RPMI7951 (cell line): ENCODE data around the gene SMLR1. TPM values are rescaled to one million over a fixed set of nuclear protein-coding genes. Genes with fewer than 3 reads are reported as not detected.

Experiments used
- DNase-seq: peaks from one replicate; pipeline ENCODE4 v3.0.0-alpha.2; 2012; ENCODE audit warnings: low read depth
- total RNA-seq: library from RNA; depleted of rRNA; stranded (reverse); fragments of >200 nt; shearing (Covaris generic); gene quantifications from 2 replicates; pipeline ENCODE4 v1.2.3, GENCODE V29; 2014

The SMLR1 gene
- total RNA-seq, 1 experiment from 2014 or later = not detected

DNA sequence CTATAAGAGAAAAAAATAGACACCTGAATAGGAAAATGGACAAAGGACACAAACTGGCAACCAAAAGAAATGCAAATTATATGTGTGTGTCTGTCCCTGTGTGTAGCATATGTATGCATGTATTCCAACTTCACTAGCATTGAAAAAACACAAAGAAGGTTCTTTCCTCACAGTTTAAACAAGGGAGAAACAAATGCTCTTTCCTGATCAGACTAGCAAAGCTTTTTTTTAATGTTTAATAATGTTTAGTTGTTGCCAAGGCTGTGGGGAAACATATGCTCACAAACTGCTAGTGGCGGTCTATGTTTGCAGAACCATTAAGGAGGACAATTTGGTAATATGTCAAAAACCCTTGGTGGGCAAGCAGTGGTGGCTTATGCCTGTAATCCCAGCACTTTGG is 22.4 kb downstream of the SMLR1 start:
- no peak for DNase-seq

GRCh38 chr6:130851026-130851425 is 23.8 kb downstream of the SMLR1 start:
- DNase-seq = no peak

DNA sequence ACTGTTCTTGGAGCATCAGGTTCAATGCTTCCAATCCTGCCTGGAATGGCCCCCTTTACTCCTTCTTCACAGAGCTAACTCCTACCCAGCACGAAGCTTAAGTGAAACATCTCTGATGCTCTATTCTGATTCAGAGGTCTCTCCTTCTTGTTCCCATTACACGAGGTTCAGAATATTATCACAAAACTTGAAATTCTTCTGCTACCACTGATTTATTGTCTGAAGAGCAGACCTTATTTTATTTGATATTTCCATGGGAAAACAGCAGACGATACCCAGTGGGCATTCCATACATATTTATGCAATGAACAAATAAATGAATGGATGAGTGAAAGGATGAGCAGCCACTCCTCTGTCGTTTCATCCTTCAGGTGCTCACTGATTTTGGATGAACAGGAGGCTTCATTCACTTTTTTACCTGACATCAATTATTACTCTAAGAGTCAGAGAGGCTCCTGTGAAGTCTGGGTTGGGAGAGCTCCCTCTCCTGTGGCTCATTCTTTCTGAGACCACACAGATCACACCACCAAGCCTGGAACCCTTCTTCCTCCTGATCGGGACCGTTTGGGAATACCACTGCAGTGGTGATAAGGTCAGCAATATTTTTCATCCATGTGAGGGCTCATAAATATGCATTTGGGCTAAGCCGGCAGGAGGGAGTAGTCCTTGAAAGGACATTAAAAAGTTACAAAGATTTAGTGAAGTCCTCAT is 25.8 kb downstream of the SMLR1 start:
- no peak for DNase-seq

GRCh38 chr6:130853555-130854183 is 26.5 kb downstream of the SMLR1 start:
- no peak for DNase-seq

DNA sequence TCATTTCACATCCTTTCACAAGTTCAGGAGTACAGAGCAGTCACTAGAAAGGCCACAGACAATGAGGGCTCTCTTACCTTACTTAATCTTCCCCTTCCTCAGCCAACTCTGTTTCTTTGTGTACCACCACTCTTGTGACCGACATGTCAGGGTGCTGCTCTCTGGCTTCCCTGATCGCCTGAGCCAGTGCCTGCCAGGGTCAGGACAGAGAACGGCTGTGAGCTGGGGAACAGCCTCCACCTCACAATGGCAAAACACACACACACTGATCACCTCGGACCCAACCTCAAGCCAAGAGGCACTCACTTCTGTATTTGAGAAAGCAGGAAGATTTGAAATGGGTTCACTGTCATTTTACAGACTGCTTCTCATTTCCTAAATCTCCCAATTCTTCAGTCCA is 30.8 kb downstream of the SMLR1 start:
- no peak for DNase-seq

DNA sequence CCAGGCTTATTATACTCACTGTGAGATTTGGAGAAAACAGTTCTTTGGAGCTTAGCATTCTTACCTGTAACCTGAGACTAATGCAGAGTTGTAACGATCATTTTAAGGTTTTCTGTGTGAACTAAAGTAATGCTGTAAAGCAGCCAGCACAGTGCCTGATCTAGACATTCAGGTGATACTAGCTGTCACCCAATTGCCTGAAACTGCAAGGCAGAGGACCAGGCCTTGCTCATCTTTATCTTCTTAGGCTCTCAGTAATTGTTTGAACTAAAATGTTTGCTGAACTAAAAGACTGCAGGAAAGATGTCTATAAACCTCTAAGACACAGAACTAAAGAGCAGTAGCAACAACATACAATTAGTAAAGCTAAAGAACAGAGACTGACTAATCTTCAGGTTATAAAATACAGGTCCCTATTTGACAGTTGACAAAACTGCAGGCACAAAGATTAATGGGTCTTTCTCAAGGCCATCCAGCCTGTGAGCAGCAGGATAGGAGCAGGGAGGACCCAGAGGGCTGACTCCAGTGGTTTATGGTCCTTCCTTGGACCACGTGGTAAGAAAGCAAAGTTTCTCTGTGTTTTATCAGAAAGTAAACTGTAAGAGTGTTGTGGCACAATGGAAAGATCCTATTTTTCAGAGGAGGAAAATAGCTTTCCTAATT is 31.4 kb downstream of the SMLR1 start:
- no peak for DNase-seq

- no peak for DNase-seq
These were observed 32.1 kb downstream of the SMLR1 start for GRCh38 chr6:130859161-130859867.

DNA sequence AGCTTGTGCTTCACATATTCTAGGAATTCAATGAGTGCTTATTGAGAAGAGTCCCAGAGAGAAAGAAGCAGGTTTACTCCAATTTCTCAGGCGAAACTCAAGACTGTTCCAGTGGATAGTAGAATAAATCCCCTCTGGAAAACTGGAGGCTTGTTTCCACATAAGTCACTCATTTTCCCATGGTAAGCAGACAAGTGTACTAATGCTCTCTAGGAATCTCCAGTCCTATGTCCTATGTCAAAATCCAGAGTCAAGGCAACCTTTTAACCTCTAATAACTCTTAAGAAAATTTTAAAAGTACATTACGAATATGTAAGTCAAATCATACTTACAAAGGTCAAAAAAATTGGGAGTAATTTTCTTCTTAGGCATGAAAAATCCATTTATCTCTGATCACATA is 35.2 kb downstream of the SMLR1 start:
- DNase-seq = no peak

DNA sequence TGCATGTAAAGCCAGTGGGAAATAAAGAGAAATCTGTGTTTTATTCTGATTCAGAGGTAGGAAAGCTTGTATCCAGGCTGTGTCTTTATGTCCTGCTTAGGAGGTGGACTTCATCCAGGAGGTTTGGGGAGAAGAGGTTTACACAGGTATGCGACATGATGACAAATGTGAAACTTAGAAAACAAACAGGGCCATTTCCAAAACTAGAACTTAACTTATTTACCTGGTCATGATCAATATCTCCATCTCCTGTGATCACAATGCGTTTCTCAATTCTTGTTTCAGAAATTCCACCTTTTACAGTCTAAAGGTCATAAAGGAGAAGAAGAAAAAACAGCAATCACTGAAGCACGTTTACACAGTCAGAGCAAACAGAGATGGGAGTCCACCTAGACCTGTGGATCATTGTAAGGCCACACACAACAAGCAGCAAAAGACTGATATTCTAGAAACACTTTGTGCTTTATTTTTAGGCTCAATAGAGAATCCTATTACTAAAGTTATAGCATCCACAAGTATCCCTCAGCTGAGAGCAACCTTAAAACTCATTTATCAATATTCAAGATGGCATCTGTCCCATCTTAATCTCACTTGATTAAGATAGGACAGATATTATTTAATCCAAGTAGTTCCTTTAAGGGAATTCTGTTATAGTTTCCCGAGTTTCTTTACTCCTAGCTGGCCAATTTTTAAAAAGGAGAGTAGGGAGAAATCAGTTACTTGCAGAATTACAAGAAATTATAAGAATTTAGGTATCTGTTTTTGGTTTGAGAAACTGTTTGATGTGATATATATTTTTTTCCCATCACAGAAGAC is 36.4 kb downstream of the SMLR1 start:
- no peak for DNase-seq

DNA sequence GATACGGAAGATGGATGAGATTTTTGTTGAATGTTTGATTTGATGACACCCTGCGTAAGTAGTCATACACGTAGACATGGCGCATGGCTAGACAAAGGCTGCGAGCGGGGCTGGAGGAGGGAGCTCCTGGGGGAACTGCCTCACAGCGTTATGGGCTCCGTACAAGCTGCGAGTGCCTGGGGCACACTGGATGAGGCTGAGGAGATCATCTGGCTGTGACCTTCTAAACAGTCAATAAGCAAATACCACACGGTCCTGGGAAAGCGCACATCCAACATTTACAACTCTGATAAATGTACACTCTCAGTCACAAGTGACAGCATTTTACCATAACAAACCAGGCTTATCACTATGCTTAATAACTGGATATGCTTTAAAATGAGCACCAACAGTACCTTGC is 37.1 kb downstream of the SMLR1 start:
- no peak for DNase-seq

GRCh38 chr6:130865793-130866192 is 38.6 kb downstream of the SMLR1 start:
- DNase-seq = no peak

GRCh38 chr6:130869681-130870080 is 42.5 kb downstream of the SMLR1 start:
- DNase-seq = no peak

DNA sequence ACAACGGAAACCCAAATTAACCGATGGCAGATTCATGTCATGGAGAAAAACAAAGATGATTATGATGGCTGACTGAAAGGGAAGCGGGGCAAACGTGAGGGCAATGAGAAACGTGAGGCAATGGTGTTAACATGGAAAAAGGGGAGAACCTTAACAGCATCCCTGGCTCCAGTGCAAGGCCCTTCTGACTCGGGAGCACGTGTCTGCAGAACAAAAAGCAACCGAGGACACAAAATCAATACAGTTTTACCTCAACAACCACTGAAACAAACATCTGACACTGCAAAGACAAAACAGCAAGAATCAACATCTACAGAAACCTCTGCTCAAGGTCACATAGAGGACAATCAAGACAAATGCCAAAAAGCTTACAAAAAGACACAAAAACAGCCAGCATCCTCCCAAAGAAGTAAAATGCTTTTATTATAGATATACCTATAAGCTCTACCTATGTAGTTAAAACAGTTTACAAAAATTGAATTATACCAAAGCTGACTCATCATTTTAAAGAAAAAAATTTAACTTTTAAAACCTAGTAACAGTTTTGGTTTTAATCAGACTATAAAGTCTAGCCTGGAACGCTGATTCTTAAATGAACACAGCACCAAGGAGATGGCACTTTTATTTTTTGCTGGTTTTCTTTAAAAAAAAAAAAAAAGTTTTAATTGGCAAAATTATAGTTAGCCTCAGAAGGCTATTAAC is 43.1 kb downstream of the SMLR1 start:
- DNase-seq = no peak

DNA sequence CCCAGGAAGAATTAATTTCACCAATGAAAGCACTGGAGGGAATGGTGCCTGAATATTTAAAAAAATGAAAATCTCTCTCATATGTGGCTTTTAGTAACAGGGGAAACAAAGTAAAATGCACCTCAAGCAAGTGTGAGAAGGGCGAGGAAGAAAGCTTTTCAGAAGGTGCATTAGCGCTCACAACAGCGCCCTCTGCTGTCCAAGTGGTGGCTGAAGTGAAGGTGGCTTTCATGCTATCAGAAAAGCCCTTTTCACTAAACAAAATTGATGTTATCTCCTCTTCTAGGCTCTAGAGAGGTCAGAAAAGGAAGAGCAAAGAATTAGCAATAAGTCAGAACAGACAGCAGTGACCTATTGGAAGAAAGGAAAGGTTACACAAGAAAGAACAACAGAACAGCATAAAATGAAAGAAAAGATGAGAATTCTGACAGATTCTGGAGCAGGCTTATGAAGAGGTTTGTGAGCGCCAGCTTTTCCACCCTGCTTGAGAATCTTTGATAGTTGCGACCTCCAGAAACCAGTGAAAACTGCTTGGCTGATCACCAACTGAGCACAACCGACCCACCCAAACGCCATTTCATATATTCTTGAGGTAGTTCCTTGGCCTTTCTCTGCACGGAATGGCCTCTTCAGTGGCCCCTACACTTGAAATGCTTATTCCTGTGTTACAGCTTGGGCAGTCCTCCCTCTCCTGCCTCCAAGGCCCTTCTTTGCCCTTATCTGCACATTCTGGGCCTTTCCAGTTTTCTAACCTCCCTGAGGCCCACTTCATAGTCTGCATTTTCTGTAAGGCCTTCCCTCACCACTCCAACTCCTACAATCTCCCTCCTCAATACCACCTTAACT is 45.3 kb downstream of the SMLR1 start:
- DNase-seq = peak; percentile 54

GRCh38 chr6:130873746-130874145 is 46.5 kb downstream of the SMLR1 start:
- DNase-seq = no peak

GRCh38 chr6:130879826-130880225 is 52.6 kb downstream of the SMLR1 start:
- no peak for DNase-seq

GRCh38 chr6:130882370-130882769 is 55.2 kb downstream of the SMLR1 start:
- DNase-seq = no peak

- peak; percentile 71 for DNase-seq
These were observed 58.4 kb downstream of the SMLR1 start for GRCh38 chr6:130885392-130886192.
